Lung (tissue), 12 donors: ENCODE results near the gene PSMC5. TPM values are rescaled to one million over a fixed set of nuclear protein-coding genes. Genes with fewer than 3 reads are reported as not detected.
"Not testable (repeated sequence)": the region's sequence is repeated elsewhere in the genome, so short reads cannot be mapped to it uniquely, and the experiment has no call there.

Experiments used
- ATAC-seq: fragments of 200-7000 bp; cut with Tn5 transposase; one replicate; pipeline ENCODE4 v1.9.1; 2020; ENCODE audit warnings: moderate number of reproducible peaks; ENCODE audit not compliant: insufficient read depth, low FRiP score
- DNase-seq, 3 donors: peaks; one replicate each; pipeline ENCODE4 v3.0.0-alpha.2; 2013 to 2017
- H3K27ac ChIP-seq, 2 donors: one replicate each; pipeline ENCODE4 v1.5.1; 2013; ENCODE audit warnings: mild to moderate bottlenecking in 2 of 2, moderate library complexity in 2 of 2, control low read depth in 1 of 2, inconsistent platforms in 1 of 2, low read depth in 1 of 2, low read length in 1 of 2
- H3K27me3 ChIP-seq, 3 donors: one replicate each; pipeline ENCODE4 v1.5.1; 2013; ENCODE audit warnings: low read length in 2 of 3; ENCODE audit not compliant: control insufficient read depth in 3 of 3, insufficient read depth in 3 of 3
- H3K36me3 ChIP-seq, 4 donors: one replicate each; pipeline ENCODE4 v1.5.1; 2013; ENCODE audit warnings: low read length in 4 of 4, mild to moderate bottlenecking in 1 of 4, moderate library complexity in 1 of 4; ENCODE audit not compliant: control insufficient read depth in 4 of 4, insufficient read depth in 4 of 4
- H3K4me1 ChIP-seq, 5 donors: one replicate each; pipeline ENCODE4 v1.5.1; 2013; ENCODE audit warnings: low read length in 5 of 5, mild to moderate bottlenecking in 2 of 5, moderate library complexity in 1 of 5; ENCODE audit not compliant: control insufficient read depth in 5 of 5, insufficient read depth in 5 of 5
- H3K4me3 ChIP-seq: one replicate; pipeline ENCODE4 v1.5.1; 2013; ENCODE audit warnings: mild to moderate bottlenecking, control low read depth, moderate library complexity
- H3K9ac ChIP-seq, 2 donors: one replicate each; pipeline ENCODE4 v1.5.1; 2013; ENCODE audit warnings: low read length in 2 of 2, control low read depth in 1 of 2; ENCODE audit not compliant: insufficient read depth in 1 of 2
- H3K9me3 ChIP-seq, 4 donors: one replicate each; pipeline ENCODE4 v1.5.1; 2013; ENCODE audit warnings: low read length in 3 of 4, mild to moderate bottlenecking in 1 of 4, moderate library complexity in 1 of 4; ENCODE audit not compliant: control insufficient read depth in 4 of 4, insufficient read depth in 3 of 4
- CTCF ChIP-seq: IDR thresholded peaks from 2 replicates; pipeline ENCODE4 v1.5.1; 2012; ENCODE audit warnings: mild to moderate bottlenecking; ENCODE audit errors: control extremely low read depth, extremely low read depth
- WGBS, 2 donors: extraction: QIAGEN DNeasy Blood & Tissue Kit; methylation state at CpG; one replicate each; pipeline ENCODE4 v1.1.7; 2013; 5-methylcytosine and 5-hydroxymethylcytosine counted together
- polyA plus RNA-seq, 2 donors: library from polyadenylated mRNA; stranded (reverse); fragments of 200-250 nt; gene quantifications; one replicate each; pipeline ENCODE4 v1.2.1, GENCODE V29; 2013
- total RNA-seq, 2 donors: library from RNA; depleted of rRNA in 1 of 2; stranded (reverse); fragments of >200 nt in 1 of 2; gene quantifications; one replicate each; pipeline ENCODE4 v1.2.1, GENCODE V29; 2014 to 2021
- donor health status: control.
- donor health status: control.
- donor health status: Bipolar disorder and iron deficiency.
- donor health status: healthy.
- donor health status: DM: yes; HTN: yes; CAD: no.

PSMC5 gene
- total and polyA plus RNA-seq, 4 donors = 46.1 to 177 (median 139) TPM

- H3K4me3 ChIP-seq = no peak overlapping the region
- 95% methylated on average over 6 of the region's 6 CpGs for WGBS, 2 donors
- H3K9ac ChIP-seq = no peak overlapping the region
- ATAC-seq = no peak
- peaks cover 19 to 43% (median 27%) of the 10 kb centered on the region in 4 donors for H3K36me3 ChIP-seq
- H3K9me3 ChIP-seq = no peaks in the 10 kb centered on the region
- TF ChIP-seq CTCF = no peak
- H3K27me3 ChIP-seq = no peaks in the 10 kb centered on the region
- no peaks in the 10 kb centered on the region for H3K4me1 ChIP-seq
- no peak overlapping the region for H3K27ac ChIP-seq
- no peak for DNase-seq
These were observed 37.2 kb upstream of the PSMC5 start for GRCh38 chr17:63790057-63790456.

DNA sequence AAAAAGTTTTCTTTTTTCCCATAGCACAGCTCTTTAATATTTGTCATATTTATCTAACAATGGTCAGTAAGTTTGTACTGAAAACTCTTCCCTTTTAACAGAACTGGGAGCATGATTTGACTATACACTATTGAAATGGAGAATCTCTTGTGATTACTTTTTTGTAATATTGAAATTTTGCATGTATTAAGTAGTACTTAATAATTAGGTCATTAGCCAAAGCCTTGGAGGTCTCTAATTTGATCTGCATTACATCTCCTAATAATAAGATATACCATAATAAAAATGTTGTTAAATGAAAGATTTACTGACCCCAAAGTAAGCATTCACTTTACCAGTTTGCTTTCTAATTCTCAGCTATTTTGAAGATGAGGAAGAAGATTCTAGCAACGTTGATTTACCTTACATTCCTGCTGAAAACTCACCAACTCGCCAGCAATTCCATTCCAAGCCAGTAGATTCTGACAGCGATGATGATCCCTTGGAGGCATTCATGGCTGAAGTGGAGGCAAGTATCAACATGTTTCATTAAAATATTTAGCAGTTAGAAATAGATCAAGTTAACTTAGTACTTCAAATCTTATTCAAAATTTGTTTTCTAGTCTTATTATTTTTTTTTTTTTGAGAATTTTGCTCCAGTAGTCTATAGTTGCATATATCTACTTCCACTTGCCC lies 35.0 kb upstream of the PSMC5 start:
- DNase-seq = no peak
- H3K4me3 ChIP-seq = no peak overlapping the region
- ATAC-seq = no peak
- no peak overlapping the region for H3K27ac ChIP-seq
- H3K27me3 ChIP-seq = no peaks in the 10 kb centered on the region
- no peaks in the 10 kb centered on the region for H3K9me3 ChIP-seq
- 86 to 89% methylated on average over 3 of the region's 3 CpGs for WGBS, 2 donors
- no peak overlapping the region for H3K9ac ChIP-seq
- no peaks in the 10 kb centered on the region for H3K4me1 ChIP-seq
- peaks cover 27 to 47% (median 33%) of the 10 kb centered on the region in 4 donors for H3K36me3 ChIP-seq
- TF ChIP-seq CTCF = no peak

DNA sequence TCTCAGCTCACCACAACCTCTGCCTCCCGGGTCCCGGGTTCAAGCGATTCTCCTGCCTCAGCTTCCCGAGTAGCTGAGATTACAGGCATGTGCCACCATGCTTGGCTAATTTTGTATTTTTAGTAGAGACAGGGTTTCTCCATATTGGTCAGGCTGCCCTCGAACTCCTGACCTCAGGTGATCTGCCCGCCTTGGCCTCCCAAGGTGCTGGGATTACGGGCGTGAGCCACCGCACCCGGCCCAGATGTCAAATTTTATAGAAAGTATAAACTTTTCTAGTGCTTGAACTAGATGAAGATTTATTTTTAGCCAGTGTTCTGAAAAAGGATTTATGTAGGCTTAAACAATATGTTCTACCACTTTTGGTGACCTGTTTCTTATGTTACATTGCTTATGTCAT lies 30.9 kb upstream of the PSMC5 start:
- H3K9me3 ChIP-seq, H3K9ac ChIP-seq, H3K4me3 ChIP-seq, H3K27me3 ChIP-seq, ATAC-seq, H3K4me1 ChIP-seq, H3K27ac ChIP-seq, DNase-seq: not testable (repeated sequence)
- WGBS, 2 donors = 97 to 99% methylated on average over 10 of the region's 10 CpGs
- H3K36me3 ChIP-seq = peaks cover 40 to 62% (median 51%) of the 10 kb centered on the region in 4 donors

DNA sequence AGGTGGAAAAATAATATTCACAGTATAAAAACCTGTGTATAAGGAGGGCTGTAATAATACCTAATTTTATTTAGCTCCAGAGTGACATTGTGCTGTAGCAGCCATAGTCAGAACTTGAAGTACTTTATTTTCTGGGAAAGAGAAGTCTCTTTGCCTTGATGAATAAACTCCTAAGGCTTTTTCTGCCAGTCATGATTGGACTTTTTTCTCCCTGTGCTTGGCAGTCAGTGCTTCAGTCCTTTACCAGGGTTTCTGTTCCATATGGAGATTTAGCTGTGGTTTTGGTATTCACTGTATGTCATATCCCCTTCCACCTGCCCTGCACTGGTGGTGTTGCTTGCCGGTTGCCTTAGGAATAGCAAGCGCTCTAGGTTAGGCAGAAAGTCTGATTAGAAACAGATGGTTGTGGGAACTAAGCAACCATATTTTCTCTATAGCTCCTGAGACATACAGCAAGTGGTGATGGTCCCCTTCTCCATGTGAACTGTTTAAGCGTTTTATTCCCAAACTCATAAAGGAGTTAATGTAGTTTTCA lies 28.6 kb upstream of the PSMC5 start:
- Histone ChIP-seq H3K27ac (no peak overlapping the region), H3K9ac (no peak overlapping the region), H3K4me1 (no peaks in the 10 kb centered on the region), H3K9me3 (no peaks in the 10 kb centered on the region), H3K36me3 (peaks cover 36 to 69% (median 53%) of the 10 kb centered on the region in 4 donors), H3K4me3 (no peak overlapping the region), H3K27me3 (no peaks in the 10 kb centered on the region)
- 96 to 100% methylated on average over 3 of the region's 3 CpGs for WGBS, 2 donors
- no peak for TF ChIP-seq CTCF
- DNase-seq = no peak
- no peak for ATAC-seq
